Activated CD8-positive, alpha-beta memory T cell treated with anti-CD3 and anti-CD28 coated beads, Interleukin-2, amount 10 ng/mL, durations not matched to agents 7 days and 5 days (primary cell): ENCODE data around the gene PLEKHH1. TPM values are rescaled to one million over a fixed set of nuclear protein-coding genes. Genes with fewer than 3 reads are reported as not detected.

Source experiments
- ATAC-seq: fragments of 150-1000 bp; cut with Tn5 transposase; one replicate; pipeline ENCODE4 v1.10.0; 2021; ENCODE audit warnings: moderate library complexity
- CTCF ChIA-PET: fragments of 350-600 bp; sonication (Branson Sonifier 250); formaldehyde crosslinking; loops from one replicate; lab custom pipeline; 2021; ENCODE audit warnings: antibody characterized with exemption; lab: Charles Lee
- DNase-seq: peaks from one replicate; pipeline ENCODE4 v3.0.0-alpha.2; 2020
- H3K27ac Mint-ChIP-seq: one replicate; pipeline ENCODE4 v1.8.0; 2021; ENCODE audit warnings: mild to moderate bottlenecking, mixed read lengths
- H3K27me3 Mint-ChIP-seq: one replicate; pipeline ENCODE4 v1.8.0; 2021; ENCODE audit warnings: mixed read lengths
- H3K36me3 Mint-ChIP-seq: one replicate; pipeline ENCODE4 v1.8.0; 2021; ENCODE audit warnings: mild to moderate bottlenecking, mixed read lengths
- H3K4me1 Mint-ChIP-seq: one replicate; pipeline ENCODE4 v1.8.0; 2021; ENCODE audit warnings: mixed read lengths
- H3K4me3 Mint-ChIP-seq: one replicate; pipeline ENCODE4 v1.8.0; 2021; ENCODE audit warnings: mild to moderate bottlenecking, moderate library complexity, mixed read lengths
- H3K9me3 Mint-ChIP-seq: one replicate; pipeline ENCODE4 v1.8.0; 2022; ENCODE audit warnings: low read depth, mixed read lengths
- total RNA-seq, 2 experiments: library from RNA; stranded (reverse); gene quantifications; one replicate each; pipeline ENCODE4 v1.2.3, GENCODE V29; 2021

Gene PLEKHH1
- total RNA-seq, 2 experiments from 2014 or later = 0.19 to 0.79 TPM

DNA sequence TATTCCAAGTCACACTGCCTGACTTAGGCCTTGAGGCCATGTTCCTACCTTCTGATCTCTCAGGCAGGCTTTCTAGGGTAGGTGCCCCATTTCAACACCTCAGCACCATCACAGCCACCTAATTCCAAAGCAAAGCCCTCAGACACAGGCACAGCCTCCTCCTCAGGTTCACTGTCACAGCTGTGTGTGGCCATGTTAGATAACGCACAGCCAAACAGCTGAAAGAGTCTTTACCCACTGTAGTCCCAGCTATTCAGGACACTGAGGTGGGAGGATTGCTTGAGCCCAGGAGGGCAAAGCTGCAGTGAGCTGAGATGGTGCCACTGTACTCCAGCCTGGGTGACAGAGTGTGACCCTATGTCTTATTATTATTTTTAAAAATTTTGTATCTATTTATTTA is 37.3 kb upstream of the PLEKHH1 start:
- Mint-ChIP-seq H3K4me1 (peaks cover 9% of the 10 kb centered on the region), H3K36me3 (peaks cover 14% of the 10 kb centered on the region), H3K27me3 (peaks cover 6% of the 10 kb centered on the region), H3K4me3 (no peak overlapping the region), H3K27ac (no peak overlapping the region), H3K9me3 (peaks cover 15% of the 10 kb centered on the region)
- no peak for ATAC-seq
- CTCF ChIA-PET = no interaction called here
- no peak for DNase-seq

DNA sequence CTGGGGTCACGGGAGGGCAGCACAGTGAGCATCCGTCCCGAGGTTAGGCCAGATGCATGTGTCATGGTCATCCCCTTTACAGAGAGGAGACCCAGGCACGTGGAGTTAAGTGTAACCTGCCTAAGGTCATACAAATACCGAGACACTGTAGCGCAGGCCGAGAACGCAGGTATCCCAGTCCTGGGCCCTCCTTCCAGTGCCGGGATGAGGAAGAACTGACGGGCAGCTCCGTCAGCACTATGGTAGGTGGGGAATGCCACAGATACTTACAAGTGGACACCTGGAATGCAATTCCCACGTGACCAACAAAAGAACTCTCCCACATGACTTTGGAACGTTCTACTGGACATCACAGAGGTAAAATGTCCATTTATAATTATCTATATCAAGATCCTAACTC is 35.9 kb upstream of the PLEKHH1 start:
- H3K36me3 Mint-ChIP-seq = peaks cover 14% of the 10 kb centered on the region
- H3K4me1 Mint-ChIP-seq = peaks cover 9% of the 10 kb centered on the region
- H3K4me3 Mint-ChIP-seq = no peak overlapping the region
- H3K9me3 Mint-ChIP-seq = peaks cover 15% of the 10 kb centered on the region
- CTCF ChIA-PET = no interaction called here
- DNase-seq = no peak
- H3K27ac Mint-ChIP-seq = no peak overlapping the region
- H3K27me3 Mint-ChIP-seq = no peaks in the 10 kb centered on the region
- no peak for ATAC-seq

DNA sequence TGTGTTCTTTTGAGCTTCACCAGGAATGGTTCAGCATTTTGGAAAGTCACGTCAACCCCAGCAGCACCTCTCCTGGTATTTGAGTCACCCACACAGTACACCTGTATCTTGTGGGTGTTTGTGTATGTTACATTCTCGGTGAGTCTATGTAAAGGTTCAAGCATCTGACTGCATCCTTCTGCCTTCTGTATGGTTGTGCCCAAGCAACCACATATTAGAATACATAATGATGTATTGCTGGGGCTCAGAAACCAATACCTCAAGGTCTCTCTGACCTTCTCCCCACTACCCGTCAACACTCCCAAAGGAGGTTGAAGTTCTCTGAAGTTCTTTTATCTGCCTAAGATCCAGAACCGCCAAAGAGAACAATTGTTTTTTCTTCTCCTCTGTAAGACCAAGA is 35.4 kb upstream of the PLEKHH1 start:
- H3K27ac Mint-ChIP-seq = no peak overlapping the region
- no peak for DNase-seq
- H3K36me3 Mint-ChIP-seq = peaks cover 13% of the 10 kb centered on the region
- H3K9me3 Mint-ChIP-seq = peaks cover 13% of the 10 kb centered on the region
- H3K4me1 Mint-ChIP-seq = peaks cover 9% of the 10 kb centered on the region
- CTCF ChIA-PET = no interaction called here
- no peak overlapping the region for H3K4me3 Mint-ChIP-seq
- no peak for ATAC-seq
- H3K27me3 Mint-ChIP-seq = no peaks in the 10 kb centered on the region

DNA sequence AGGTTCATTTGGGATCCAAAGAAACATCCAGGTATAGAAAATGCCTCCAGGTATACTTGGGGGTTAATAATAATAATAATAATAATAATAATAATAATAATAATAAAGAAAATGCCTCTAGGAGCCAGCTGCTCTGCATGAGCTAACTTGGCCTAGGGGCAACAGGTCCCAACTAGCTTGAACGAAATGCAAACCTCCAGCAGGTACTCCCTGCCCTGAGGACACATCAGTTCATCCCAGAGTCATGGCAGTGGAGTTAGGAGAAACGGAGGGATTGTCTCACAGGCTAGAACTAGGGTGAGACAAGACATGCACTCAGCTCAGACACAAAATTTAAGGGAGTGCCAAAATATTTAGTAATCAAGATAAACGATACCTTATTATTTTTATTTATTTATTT is 32.1 kb upstream of the PLEKHH1 start:
- no peak overlapping the region for H3K27ac Mint-ChIP-seq

DNA sequence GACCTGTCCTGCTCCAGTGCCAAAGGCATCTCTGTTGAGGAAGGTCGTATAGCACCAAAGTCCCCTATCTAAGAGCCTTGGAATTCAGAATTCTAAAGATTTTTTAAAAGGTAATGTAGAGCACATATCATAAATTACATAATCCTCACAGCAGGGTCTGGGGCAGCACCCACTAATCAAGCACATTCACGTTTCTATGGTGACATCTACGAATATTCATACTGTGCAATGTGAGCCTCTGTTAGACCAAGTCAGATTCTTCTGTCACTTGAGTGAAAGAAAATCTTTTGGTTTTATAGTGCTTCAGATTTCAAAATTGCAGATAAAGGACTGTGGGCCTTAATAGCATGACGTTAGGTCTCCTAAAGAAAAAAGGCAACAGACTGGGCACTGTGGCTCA is 31.4 kb upstream of the PLEKHH1 start:
- ATAC-seq = no peak
- CTCF ChIA-PET = no interaction called here
- H3K36me3 Mint-ChIP-seq = no peaks in the 10 kb centered on the region

More for the DNA sequence above, 32.1 kb upstream of the PLEKHH1 start:
- no peaks in the 10 kb centered on the region for H3K27me3 Mint-ChIP-seq
- ATAC-seq (no peak), DNase-seq (no peak)
- CTCF ChIA-PET = interaction anchor here (1.2 kb wide), 1 partner anchor 9 kb away, joined by 3 read pairs; no protein-coding TSS in a partner anchor
- peaks cover 9% of the 10 kb centered on the region for H3K4me1 Mint-ChIP-seq
- no peaks in the 10 kb centered on the region for H3K36me3 Mint-ChIP-seq
- H3K9me3 Mint-ChIP-seq = no peaks in the 10 kb centered on the region
- no peak overlapping the region for H3K4me3 Mint-ChIP-seq

DNA sequence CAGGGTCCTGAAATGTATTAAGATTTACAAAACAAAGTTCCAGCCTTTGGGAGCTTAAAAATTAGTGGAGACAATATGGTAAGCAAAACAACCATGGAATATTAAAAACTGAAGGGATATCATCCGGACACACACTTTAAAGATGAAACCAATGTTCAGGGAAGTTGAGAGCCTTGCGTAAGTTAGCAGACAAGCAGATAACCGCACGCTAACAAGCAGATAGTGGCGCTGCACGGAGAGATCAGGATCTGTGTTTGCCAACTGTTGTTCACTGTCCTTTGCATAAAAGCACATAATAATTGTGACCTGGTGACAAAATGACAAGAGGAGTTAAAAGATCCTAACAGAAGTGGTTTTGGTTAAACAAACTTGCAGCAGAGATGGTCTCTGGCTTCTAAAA is 30.2 kb upstream of the PLEKHH1 start:
- Mint-ChIP-seq H3K4me1 (peaks cover 4% of the 10 kb centered on the region), H3K27me3 (peaks cover 6% of the 10 kb centered on the region), H3K27ac (no peak overlapping the region), H3K4me3 (no peak overlapping the region), H3K36me3 (no peaks in the 10 kb centered on the region), H3K9me3 (no peaks in the 10 kb centered on the region)
- DNase-seq = no peak
- no peak for ATAC-seq
- CTCF ChIA-PET = interaction anchor here (0.7 kb wide), 1 partner anchor 8 kb away, joined by 4 read pairs; no protein-coding TSS in a partner anchor

More for the DNA sequence above, 31.4 kb upstream of the PLEKHH1 start:
- no peak for DNase-seq
- H3K4me1 Mint-ChIP-seq = peaks cover 9% of the 10 kb centered on the region
- peaks cover 4% of the 10 kb centered on the region for H3K27me3 Mint-ChIP-seq
- no peaks in the 10 kb centered on the region for H3K9me3 Mint-ChIP-seq
- H3K4me3 Mint-ChIP-seq = no peak overlapping the region
- H3K27ac Mint-ChIP-seq = no peak overlapping the region

DNA sequence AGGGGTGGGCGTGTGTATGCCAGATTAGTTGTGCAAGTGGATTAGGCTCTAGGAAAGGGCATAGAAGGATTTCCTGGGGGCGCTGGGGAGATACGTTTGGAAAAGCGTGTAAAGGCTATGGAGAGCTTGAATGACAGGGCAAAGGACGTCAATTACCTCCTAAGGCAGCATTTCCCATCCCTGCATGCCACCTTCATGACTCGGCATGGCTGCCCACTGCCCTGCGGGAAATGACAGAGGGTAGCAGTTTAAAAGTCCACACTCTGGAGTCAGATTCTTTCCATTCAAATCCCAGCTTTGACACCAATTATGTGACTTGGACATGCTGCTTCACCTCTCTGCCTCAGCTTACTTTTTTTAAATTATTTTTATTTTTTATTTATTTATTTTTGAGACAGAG is 29.8 kb upstream of the PLEKHH1 start:
- Mint-ChIP-seq H3K4me3 (no peak overlapping the region), H3K4me1 (no peaks in the 10 kb centered on the region), H3K27me3 (peaks cover 6% of the 10 kb centered on the region), H3K27ac (no peak overlapping the region), H3K36me3 (no peaks in the 10 kb centered on the region), H3K9me3 (no peaks in the 10 kb centered on the region)
- ATAC-seq (no peak), DNase-seq (no peak)
- CTCF ChIA-PET = no interaction called here

DNA sequence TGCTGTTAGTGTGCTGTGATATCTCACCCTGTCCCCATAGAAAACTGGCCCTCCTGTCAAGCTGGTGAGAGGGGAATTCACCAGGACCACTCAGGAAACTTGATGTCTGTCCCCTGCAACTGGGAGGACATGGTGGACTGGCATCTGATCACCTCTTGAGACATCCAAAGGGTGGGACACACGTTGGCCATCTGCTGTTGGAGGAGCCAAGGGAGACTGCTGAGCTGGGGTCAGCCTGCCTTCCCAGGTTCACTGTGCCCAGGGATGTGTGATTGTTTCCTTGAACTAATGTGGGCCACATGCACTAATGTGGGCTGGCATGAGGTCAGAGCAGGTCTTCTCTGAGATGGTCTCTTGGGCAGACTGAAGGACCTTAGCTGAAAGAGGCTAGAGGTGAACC is 27.8 kb upstream of the PLEKHH1 start:
- Mint-ChIP-seq H3K4me3 (no peak overlapping the region), H3K27ac (no peak overlapping the region), H3K9me3 (no peaks in the 10 kb centered on the region), H3K4me1 (no peaks in the 10 kb centered on the region), H3K36me3 (no peaks in the 10 kb centered on the region), H3K27me3 (peaks cover 6% of the 10 kb centered on the region)
- ATAC-seq (no peak), DNase-seq (no peak)
- CTCF ChIA-PET = interaction anchor here (0.7 to 1.5 kb wide), 2 partner anchors 22 to 66 kb away, joined by 4 read pairs; no protein-coding TSS in a partner anchor

DNA sequence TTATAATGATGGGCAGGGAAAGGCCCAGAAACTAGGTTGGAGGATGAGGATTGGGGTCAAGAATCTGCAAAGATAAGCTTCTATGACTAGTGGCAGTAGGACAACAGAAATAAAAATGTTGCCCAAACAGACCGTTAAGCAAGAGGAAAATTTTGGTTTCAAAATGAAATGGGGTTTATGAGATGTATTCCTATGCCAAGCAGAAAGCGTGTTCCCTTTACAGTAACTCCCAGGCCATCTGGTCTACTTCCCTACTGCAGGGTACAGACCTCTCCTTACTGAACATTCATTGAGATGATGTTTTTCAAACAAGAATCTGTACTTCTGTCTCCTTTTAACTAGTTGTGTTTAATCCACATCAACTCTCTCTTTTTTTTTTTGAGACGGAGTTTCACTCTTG is 24.1 kb upstream of the PLEKHH1 start:
- DNase-seq (no peak), ATAC-seq (no peak)
- Mint-ChIP-seq H3K9me3 (no peaks in the 10 kb centered on the region), H3K4me3 (no peak overlapping the region), H3K4me1 (peaks cover under 1% of the 10 kb centered on the region), H3K27me3 (peaks cover 26% of the 10 kb centered on the region), H3K36me3 (no peaks in the 10 kb centered on the region), H3K27ac (no peak overlapping the region)
- CTCF ChIA-PET = interaction anchor here (1.1 to 1.6 kb wide), 3 partner anchors 17 to 82 kb away, joined by 3 to 6 read pairs (median 3); no protein-coding TSS in a partner anchor

DNA sequence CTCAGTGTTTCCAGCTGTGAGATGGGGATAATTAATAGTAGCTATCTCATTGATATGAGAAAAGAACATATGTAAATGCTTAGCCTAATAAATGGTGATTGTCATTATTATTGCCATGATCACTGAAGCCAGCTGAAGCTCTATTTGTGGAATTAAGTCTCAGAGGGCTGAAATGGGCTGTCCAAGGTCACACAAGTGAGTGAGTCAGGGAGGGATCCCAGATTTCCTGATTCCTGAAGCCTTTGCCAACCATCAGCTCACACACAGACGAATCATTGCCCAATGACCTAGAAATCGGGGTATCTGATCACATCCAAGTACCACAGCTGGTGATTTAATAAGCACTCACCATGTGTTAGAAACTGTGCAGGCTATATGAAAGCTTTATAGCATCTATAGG is 23.0 kb upstream of the PLEKHH1 start:
- no peak for ATAC-seq
- Mint-ChIP-seq H3K4me3 (no peak overlapping the region), H3K9me3 (no peaks in the 10 kb centered on the region), H3K36me3 (no peaks in the 10 kb centered on the region), H3K4me1 (peaks cover 5% of the 10 kb centered on the region), H3K27ac (no peak overlapping the region), H3K27me3 (peaks cover 26% of the 10 kb centered on the region)
- no peak for DNase-seq
- CTCF ChIA-PET = interaction anchor here (1.0 to 1.3 kb wide), 3 partner anchors 10 to 83 kb away, joined by 3 read pairs; no protein-coding TSS in a partner anchor

DNA sequence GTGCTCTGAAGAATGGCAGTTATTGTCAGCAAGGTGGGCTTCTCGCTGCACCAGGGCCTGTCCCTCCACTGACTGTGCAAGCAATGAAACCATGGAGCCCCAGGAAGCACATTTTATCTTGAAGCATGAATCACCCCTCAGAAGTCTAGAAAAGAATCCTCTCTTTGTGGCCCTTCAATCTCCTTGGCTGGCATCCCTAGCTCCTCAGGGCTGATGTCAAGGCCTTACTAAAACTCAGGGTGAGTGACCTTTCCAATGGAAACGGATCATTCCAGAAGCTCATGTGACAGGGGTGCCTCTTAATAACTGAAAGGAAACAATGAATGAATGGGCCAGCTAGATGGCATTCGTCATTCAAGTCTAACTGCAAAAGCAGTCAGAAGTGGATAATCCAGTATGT is 22.3 kb upstream of the PLEKHH1 start:
- no peak overlapping the region for H3K27ac Mint-ChIP-seq
- no peak overlapping the region for H3K4me3 Mint-ChIP-seq
- CTCF ChIA-PET = interaction anchor here (0.6 to 4.8 kb wide), 4 partner anchors 8 to 193 kb away, joined by 3 to 21 read pairs (median 4); no protein-coding TSS in a partner anchor
- peaks cover 8% of the 10 kb centered on the region for H3K4me1 Mint-ChIP-seq
- H3K36me3 Mint-ChIP-seq = no peaks in the 10 kb centered on the region
- H3K9me3 Mint-ChIP-seq = no peaks in the 10 kb centered on the region
- H3K27me3 Mint-ChIP-seq = peaks cover 30% of the 10 kb centered on the region
- no peak for DNase-seq
- no peak for ATAC-seq

DNA sequence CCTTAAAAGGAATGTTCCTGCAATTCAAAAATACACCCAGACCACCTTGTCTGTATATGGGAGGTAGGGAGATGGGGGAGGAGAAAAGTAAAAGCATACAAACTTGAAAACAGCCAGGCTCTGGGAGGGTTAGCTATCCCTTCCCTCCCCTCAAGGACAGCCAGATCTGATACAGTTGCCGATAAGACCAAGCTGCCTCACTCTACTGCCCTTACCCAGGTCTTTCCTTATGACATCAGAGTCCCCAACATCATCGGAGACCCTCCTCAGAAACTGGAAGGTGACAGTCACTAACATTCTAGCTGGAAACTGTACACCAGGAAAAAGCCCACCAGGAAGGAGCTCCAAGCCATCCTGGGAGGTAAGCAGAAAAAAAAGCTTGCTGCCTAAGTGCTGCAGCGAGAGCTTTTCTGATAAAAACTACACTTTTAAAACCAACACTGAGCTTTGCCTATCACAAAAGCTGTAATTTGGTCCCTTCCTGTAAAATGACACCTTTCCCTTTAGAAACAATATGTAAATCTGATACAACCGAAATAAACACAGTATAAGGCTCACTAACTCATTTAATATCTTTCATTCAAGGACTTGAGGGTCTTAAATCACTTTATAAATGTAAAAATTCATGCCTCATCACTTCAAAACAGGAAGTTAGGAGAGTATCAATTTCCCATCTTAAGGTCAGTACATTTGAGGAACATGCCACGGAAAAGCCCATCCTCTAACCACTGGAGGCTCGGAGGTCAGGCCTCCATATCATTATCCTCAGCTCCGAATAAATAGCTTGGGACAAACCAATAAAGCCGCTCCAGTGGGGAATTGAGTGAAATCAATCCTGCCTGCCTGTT is 20.4 kb upstream of the PLEKHH1 start:
- ATAC-seq (no peak), DNase-seq (no peak)
- Mint-ChIP-seq H3K36me3 (no peaks in the 10 kb centered on the region), H3K4me1 (peaks cover 15% of the 10 kb centered on the region), H3K27me3 (peaks cover 37% of the 10 kb centered on the region), H3K9me3 (no peaks in the 10 kb centered on the region), H3K4me3 (no peak overlapping the region), H3K27ac (no peak overlapping the region)
- CTCF ChIA-PET = interaction anchor here (0.7 to 4.8 kb wide), 8 partner anchors 12 to 192 kb away, joined by 3 to 21 read pairs (median 4); partner anchors contain the start of genes PIGH and TMEM229B

DNA sequence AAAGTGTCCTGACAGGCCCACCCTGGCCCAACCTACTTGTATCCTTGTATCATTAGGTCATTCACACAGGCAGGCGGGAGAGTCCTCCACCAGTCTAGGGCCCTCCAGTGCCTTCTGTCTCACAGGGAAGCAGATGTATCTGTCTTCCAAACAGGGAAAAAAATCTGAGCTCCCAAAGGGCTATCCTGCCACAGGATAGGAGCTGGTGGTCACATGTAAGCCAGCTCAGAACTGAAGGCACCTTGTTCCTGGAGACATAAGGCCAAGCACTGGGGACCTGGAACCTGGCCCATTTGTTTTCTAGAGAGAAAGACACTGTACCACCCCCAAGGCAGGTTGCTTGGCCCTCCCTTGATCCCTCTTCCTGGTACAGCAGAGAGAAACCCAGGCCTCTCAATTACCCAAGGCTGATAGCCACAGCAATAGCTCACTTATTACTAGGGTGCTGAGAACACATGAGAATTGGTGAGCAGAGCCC is 19.4 kb upstream of the PLEKHH1 start:
- H3K27ac Mint-ChIP-seq = no peak overlapping the region
- CTCF ChIA-PET = interaction anchor here (0.9 to 4.8 kb wide), 8 partner anchors 13 to 129 kb away, joined by 3 to 21 read pairs (median 4); partner anchors contain the start of genes PIGH and TMEM229B

More for the DNA sequence above, 19.4 kb upstream of the PLEKHH1 start:
- DNase-seq = no peak
- ATAC-seq = no peak
- H3K36me3 Mint-ChIP-seq = no peaks in the 10 kb centered on the region
- peaks cover 47% of the 10 kb centered on the region for H3K27me3 Mint-ChIP-seq
- peaks cover 15% of the 10 kb centered on the region for H3K4me1 Mint-ChIP-seq
- H3K9me3 Mint-ChIP-seq = no peaks in the 10 kb centered on the region
- peak overlapping the region; percentile 30 for H3K4me3 Mint-ChIP-seq
